Ramos (cell line): Measurements from ENCODE around the gene FUT8.
"Not testable (repeated sequence)": the region's sequence is repeated elsewhere in the genome, so short reads cannot be mapped to it uniquely, and the experiment has no call there.

Source experiments
- in situ Hi-C: fragments of 300-500 bp; cut with MboI; formaldehyde crosslinking; loops from one replicate; pipeline ENCODE4 v1.14.3; 2022; ENCODE audit warnings: low sequenced_read_pairs; ENCODE audit not compliant: unreplicated experiment

Gene FUT8

DNA sequence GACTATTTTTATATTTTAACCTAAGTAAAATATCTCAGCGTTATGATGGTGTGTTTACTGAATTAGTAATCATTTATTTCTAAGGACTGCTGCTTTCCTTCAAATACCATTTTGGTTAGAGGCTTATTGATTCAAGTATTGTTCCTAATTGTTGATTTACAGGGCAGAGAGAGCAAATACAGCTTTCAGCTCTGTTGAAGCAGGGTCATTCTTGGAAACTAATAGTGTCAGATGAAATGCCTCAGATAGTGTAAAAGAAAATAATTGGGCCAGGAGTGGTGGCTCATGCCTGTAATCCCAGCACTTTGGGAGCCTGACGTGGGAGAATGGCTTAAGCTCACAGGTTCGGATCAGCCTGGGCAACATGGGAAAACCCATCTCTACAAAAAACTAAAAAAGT is 249.3 kb downstream of the FUT8 start:
- in situ Hi-C loops, result no loop called here

DNA sequence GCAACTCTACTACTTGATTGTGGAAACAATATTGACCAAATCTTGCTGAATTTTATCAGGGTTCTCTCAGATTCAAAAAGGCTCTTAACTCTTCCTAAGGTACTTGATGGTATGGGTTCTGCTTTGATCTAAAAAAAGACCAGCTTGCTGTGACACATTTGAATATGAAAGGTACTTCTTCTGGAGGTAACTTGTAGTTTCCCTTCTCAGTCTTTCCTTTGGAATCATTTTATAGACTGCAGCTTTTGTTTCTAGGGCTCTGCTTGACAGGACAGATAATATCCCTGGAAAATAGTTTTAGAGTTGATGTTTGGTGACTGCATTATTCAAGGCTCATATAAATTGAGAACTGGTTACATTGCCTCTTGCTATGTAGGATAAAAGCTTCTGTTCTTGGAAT is 251.9 kb downstream of the FUT8 start:
- in situ Hi-C loops, result no loop called here

DNA sequence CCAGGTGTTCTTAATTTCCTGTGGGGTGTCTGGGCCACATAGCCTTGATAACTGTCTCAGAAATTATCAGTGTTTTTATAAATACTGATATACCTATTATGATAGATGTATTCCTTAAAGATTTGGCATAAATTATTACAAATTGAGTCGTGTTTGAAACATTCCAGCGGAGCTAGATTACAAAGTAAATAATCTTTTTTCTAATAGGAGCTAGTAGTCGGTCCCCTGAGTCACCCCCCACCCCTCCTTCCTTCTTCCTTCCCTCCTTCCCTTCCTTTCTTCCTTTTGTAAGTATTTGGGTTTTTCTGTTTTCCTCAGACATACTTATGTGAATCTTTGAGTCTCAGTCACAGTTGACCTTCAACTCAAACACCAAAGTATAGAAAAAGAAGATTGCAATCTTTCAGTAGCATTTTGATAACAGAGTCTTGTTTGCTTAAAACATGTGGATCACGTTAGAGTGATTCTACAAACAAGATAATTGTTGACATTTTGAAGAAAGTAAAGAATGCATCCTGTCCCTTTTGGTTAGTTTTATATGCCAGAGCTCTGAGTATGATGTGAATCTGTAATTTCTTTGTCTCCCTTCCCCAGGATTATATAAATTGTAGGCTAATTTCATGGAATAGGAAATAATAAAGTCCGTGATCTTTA is 264.0 kb downstream of the FUT8 start:
- in situ Hi-C loops, result no loop called here

DNA sequence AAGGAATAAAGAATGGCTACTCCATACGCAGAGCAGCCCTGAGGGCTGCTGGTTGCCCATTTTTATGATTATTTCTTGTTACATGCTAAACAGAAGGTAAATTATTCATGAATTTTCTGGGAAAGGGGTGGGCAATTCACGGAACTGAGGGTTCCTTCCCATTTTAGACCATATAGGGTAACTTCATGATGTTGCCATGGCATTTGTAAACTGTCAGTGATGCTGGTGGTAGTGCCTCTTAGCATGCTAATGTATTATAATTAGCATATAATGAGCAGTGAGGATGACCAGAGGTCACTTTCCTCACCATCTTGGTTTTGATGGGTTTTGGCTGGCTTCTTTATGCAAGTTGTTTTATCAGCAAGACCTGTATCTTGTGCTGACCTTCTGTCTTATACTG is 273.0 kb downstream of the FUT8 start:
- in situ Hi-C loops, result no loop called here

DNA sequence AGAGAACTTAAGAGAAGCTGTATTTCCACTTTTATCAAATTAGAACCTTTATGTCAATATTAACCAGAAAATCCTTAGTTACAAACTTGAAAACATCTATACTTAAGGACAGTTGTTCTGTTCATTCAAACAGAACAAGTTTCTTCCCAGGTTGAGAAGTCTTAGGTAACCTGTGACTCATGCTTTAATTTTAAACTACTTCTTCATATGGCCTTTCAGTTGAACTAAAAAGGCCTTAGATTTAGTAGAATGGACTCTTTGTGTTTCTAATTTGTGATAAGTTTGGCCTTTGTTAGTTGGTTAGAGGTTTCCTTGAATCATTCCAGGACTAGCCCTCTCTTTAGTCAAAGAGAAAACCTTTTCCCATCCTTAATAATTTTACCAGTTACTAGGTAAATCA is 274.2 kb downstream of the FUT8 start:
- in situ Hi-C loops, result no loop called here

DNA sequence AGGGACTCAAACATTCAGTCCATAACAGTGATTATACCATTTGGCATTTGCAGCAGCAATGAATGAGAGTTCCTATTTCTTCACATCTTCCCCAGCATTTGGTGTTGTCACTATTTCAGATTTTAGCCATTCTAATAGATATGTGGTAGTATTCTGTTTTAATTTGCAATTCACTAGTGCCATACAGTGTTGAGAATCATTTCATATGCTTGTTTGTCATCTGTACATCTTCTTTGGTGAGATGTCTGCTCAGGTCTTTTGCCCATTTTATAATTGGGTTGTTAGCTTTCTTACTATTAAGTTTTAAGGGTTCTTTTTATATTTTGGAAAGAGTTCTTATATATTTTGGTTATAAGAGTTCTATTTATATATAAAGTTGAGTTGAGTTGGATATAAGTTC is 276.5 kb downstream of the FUT8 start:
- in situ Hi-C loops, result no loop called here

DNA sequence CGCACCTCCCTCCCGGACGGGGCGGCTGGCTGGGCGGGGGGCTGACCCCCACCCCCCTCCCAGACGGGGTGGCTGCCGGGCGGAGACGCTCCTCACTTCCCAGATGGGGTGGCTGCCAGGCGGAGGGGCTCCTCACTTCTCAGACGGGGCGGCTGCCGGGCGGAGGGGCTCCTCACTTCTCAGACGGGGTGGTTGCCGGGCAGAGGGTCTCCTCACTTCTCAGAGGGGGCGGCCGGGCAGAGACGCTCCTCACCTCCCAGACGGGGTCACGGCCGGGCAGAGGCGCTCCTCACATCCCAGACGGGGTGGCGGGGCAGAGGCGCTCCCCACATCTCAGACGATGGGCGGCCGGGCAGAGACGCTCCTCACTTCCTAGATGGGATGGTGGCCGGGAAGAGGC is 280.0 kb downstream of the FUT8 start:
- in situ Hi-C loops, result not testable (repeated sequence)

DNA sequence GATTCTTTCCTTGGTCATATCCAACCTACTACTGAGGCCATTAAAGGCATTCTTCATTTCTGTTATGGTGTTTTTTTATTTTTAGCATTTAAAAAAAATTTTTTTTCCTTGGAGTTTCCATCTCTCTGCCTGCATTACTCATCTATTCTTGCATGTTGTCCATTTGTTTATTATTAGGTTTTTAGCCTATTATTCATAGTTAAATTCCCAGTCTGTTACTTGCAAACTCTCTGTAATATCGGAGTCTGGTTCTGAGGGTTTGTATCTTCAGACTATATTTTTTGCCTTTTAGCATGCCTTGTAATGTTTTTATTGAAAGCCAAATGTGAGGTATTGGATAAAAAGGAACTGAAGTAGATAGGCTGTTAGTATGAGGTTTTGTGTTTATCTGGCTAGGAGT is 284.3 kb downstream of the FUT8 start:
- in situ Hi-C loops, result no loop called here

DNA sequence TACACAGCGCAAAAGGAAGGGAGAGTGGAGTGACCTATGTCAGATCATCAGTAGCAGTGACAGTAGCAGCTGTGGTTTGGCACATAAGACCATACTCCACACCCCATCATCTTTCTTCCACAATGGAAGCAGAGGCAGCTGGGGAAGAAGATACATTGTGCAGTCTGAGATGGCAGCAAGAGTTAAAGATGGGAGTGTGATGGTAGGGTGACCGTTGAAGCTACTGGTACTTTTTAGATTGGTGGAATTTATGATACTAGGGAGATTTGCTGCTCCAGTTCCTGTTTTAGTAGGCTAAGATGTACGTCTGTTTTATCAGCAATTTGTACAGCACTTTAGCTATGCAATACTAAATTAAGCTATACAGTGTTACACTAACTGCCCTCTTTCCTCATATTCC is 291.0 kb downstream of the FUT8 start:
- in situ Hi-C loops, result no loop called here

DNA sequence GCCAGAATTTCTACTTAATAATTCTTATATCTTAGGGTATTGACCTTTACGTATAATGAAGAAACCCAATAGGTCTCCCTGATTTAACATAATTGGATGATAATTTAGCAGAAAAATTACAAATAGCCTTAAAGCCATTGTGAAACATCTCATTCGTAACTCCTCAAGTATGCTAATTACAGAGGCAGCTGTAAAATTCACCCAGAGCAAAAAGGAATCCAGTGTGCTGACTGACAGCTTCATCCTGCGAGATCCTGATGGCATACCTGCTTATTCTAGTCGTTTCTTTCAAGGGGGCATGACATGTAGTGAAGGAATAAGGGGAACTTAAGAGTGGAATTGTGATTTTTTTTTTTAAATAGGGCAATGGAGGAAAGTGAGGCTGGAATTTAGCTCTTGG is 291.5 kb downstream of the FUT8 start:
- in situ Hi-C loops, result no loop called here

DNA sequence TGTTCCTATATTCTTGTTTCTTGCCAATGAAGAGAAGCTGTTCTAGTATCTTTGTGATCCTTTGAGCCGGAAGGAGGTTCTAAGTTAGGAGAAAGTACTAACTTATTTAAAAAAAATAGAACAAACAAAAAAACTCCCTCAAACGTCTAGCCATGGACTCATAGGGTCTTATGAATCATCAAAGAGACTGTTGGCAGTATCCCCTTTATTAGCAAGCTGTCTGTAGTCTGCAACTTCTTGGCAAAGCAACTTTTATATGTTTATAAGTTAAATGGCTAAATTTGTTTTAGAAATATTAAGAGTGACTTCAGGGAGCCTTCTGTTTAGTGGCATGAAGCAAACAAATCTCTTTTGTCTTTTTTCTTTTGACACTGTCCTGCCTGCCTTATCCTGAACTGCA is 291.9 kb downstream of the FUT8 start:
- in situ Hi-C loops, result no loop called here

DNA sequence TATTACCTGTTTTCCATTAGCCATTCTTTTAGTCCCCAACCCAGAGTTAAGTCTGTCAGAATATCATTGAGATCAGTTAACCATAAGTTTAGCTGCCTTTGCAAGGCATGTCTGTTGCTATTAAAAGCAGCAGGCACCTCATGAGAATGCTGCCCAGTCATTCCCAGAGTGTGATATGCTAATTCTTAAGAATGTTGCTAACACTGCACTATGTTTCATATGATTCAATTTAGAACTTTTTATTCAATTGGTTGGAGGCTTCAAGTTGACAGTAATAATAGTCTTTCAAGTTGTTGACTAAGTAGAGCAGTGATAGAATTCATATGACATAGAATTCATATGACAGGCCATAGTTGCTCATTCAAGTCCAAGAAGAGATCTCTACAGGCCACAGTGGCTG is 292.3 kb downstream of the FUT8 start:
- in situ Hi-C loops, result no loop called here

DNA sequence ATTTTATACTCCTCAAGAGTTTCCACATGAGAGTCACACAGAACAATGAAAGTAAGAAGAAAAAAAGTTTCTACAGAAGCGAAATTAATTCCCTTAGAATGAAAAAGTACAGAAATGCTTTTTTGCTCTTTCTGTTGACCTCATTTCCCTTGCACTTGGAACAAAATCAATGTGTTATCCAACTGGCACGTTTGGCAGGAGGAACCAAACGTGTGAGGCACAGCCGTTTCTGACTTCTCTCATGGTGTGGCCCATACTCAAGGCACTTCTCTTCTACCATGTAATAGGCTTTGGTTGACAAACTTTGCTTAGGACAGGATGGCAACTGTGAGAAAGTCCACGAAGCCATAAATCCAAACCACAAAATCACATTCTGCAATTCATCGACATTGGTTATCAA is 297.0 kb downstream of the FUT8 start:
- in situ Hi-C loops, result no loop called here

DNA sequence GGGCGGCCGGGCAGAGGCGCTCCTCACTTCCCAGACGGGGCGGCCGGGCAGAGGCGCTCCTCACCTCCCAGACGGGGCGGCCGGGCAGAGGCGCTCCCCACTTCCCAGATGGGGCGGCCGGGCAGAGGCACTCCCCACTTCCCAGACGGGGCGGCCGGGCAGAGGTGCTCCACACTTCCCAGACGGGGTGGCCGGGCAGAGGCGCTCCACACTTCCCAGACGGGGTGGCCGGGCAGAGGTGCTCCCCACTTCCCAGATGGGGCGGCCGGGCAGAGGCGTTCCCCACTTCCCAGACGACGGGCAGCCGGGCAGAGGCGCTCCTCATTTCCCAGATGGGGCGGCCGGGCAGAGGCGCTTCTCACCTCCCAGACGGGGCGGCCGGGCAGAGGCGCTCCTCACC is 304.3 kb downstream of the FUT8 start:
- in situ Hi-C loops, result not testable (repeated sequence)

DNA sequence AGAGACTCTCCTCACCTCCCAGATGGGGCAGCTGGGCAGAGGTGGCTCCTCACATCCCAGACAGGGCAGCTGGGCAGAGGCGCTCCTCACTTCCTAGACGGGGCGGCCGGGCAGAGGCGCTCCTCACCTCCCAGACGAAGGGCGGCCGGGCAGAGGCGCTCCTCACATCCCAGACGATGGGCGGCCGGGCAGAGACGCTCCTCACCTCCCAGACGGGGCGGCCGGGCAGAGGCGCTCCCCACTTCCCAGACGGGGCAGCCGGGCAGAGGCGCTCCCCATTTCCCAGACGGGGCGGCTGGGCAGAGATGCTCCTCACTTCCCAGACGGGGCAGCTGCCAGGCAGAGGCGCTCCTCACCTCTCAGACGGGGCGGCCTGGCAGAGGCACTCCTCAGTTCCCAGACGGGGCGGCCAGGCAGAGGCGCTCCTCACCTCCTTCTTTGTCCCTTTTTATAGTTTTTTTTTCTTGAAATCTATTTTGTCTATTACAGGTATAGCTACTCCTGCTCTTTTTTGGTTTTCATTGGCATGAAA is 304.9 kb downstream of the FUT8 start:
- in situ Hi-C loops, result not testable (repeated sequence)

DNA sequence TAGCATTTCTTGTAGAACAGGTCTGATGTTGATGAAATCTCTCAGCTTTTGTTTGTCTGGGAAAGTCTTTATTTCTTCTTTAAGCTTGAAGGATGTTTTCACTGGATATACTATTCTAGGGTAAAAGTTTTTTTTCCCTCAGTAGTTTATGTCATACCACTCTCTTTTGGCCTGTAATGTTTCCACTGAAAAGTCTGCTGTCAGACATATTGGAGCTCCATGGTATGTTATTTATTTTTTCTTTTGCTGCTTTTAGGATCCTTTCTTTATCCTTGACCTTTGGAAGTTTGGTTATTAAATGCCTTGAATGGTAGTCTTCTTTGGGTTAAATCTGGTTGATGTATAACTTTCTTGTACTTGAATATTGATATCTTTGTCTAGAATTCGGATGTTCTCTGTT is 306.1 kb downstream of the FUT8 start:
- in situ Hi-C loops, result no loop called here

DNA sequence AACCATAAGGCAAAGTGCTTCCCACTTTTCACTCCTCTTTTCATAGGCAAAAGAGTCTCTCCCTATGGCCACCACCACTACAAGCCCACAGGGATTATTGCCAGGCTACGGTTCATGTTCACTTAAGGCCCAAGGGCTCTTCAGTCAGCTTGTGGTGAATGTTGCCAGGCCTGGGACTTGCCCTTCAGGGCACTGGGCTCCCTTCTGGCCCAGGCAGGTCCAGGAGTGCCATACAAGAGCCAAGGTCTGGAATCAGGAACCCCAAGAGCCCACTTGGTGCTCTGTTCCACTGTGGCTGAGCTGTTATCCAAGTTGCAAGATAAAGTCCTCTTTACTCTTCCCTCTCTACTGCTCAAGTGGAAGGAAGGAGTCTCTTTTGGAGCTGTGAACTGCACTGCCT is 307.6 kb downstream of the FUT8 start:
- in situ Hi-C loops, result no loop called here

DNA sequence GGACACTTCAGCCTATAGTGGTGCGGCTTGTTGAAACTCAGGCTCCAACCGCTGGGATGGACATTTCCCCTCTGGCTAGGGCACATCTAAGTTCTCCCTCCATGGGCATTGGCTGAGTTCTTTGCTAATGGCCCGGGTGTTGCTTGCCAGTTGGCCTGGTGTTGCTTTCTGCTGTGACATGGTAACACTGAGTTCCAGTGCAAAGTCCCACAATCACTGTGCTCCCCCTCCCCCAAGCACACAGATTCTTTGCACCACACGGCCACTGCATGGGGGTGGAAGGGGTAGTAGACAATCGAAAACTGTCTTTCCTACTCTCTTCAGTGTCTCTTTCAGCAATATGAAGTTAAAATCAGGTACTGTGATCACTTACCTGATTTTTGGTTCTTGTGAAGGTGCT is 308.2 kb downstream of the FUT8 start:
- in situ Hi-C loops, result no loop called here

DNA sequence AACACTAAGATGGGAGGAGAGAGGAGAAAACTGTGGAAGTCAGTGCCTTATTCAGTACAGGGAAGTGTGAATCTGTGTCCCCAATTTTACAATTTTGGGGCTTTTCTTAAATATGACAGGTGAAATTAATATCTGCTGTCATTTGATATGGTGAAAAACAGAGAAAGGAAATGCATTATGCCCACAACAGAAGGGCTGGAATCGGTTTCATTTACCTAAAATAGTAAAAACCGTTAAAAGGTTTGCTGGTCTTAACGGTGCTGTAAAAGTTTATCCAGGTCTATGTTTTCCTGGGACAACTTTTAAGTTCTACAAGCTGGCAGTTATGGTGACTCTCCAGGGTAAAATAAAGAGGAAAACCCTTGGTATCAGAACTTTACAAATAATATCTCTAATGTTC is 310.8 kb downstream of the FUT8 start:
- in situ Hi-C loops, result no loop called here

DNA sequence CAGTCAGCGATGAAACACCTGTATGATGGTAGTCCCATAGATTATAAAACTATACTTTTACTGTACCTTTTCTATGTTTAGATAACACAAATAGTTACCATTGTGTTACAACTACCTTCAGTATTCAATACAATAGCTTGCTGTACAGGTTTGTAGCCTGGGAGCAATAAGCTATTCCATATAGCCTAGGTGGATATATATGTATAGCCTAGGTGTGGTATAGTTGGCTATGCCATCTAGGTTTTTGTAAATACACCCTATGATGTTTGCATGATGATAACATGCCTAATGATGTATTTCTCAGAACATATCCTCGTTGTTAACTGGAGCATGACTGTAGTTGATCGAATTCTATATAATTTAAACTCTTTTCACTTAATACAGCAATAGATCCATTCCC is 316.1 kb downstream of the FUT8 start:
- in situ Hi-C loops, result no loop called here

DNA sequence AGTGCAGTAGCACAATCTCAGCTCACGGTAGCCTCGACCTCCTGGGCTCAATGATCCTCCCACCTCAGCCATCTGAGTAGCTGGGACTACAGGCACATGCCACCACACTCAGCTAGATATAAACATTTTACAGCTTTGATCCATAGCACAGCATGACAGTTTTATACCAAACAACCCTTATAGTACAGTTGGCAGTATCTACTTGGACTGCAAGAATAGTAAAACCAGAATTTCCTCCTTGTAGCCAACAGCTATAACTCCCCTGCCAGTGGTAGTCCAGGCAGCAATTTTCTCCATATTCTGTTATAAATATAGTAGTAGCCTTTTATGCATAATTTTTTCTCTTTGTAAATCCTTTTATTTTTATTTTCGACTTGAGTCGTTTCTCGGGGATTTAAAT is 317.0 kb downstream of the FUT8 start:
- in situ Hi-C loops, result no loop called here

DNA sequence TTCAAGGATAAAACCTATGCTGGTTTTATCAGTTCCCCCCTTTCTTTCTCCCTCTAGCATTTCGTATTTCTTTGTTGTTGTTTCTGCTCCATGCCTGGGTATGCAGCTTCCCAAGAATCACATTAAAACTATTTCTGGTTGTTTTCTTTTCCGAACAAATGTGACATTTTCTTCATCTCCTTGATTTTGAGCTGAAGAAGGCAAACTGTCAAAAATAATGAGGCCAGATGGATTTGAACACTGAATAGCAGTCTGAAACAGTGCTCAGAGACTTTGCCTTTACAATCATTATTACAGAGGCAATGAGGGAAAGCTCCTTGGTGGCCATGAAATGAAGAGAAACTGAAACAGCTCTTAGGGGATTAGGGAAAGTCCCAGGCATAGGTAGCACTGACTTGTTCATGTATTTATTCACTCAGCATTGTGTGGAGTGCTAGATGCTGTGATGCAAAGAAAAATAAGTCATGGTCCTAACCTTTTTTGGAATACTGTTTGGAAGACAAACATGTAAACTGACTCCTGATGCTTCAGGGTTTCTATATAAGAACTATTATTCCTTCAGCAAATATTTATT is 319.5 kb downstream of the FUT8 start:
- in situ Hi-C loops, result no loop called here
